NK-92 treated with Interleukin-12 subunit alpha and Interleukin-12 subunit beta, amount 100 ng/mL, for 24 hours (cell line): ENCODE data around the gene ODAD3.
"Not testable (repeated sequence)": the region's sequence is repeated elsewhere in the genome, so short reads cannot be mapped to it uniquely, and the experiment has no call there.

ENCODE experiments used
- DNase-seq: peaks from one replicate; lab custom pipeline; 2025; lab: John Stamatoyannopoulos, UW

ODAD3 gene

DNA sequence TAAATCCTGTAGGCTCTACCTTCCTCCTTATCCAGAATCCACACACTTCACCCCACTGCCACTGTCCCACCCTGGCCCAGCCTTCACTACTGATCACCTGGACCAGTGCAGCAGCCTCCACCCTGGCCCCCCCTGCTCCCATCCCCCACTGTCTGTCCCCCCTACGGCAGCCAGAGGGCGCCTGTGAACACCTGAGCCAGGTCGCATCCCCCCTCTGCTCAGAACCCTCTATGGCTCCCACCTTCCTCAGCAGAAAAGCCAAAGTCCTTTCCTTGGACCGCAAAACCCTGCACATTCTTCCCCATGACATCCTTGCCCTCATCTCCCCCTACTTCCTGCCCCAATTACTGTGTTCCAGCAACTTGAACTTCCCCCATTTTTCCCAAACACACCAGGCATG is 25.3 kb upstream of the ODAD3 start:
- DNase-seq = no peak

DNA sequence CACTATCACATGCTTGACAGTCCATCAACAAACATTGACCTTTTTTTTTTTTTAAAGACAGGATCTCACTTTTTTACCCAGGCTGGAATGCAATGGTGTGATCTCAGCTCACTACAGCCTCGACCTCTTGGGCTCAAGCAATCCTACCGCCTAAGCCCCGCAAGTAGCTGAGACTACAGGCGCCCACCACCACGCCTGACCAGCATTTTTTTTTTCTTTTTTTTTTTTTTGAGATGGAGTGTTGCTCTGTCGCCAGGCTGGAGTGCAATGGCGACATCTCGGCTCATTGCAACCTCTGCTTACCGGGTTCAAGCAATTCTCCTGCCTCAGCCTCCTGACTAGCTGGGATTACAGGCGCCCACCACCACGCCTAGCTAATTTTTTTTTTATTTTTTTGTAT is 24.0 kb upstream of the ODAD3 start:
- DNase-seq = not testable (repeated sequence)

DNA sequence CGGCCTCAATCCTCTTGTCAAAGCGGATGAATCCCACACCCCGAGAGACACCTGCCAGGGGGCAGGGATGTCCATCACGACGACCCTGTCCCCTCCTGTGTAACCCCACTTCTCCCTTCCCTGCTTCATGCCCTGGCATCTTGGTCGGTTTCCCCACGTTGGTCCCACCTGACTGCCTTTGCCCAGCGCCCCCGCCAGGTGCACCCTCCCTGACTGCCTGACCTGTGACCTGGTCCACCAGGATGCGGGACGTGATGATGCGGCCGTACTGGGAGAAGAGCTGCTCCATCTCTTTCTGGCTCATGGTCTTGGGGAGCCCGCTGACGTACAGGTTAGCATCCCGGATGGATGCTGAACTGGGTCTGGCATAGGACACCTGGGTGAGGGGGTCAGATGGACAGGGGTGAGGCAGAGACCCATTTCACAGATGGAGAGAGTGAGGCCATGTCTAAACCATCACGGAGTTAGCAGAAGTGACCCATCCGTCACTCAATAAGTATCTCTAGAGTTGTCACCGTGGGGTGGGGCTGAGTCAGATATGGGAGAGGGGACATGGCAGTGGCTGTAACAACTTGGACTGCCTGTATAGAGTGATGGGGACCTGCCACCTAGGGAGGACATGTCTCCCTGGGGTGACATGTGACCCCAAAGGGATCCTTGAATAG is 23.4 kb upstream of the ODAD3 start:
- DNase-seq = no peak

- no peak for DNase-seq
These were observed 22.9 kb upstream of the ODAD3 start for GRCh38 chr19:11457831-11458230.

- no peak for DNase-seq
These were observed 22.2 kb upstream of the ODAD3 start for GRCh38 chr19:11457115-11457514.

DNA sequence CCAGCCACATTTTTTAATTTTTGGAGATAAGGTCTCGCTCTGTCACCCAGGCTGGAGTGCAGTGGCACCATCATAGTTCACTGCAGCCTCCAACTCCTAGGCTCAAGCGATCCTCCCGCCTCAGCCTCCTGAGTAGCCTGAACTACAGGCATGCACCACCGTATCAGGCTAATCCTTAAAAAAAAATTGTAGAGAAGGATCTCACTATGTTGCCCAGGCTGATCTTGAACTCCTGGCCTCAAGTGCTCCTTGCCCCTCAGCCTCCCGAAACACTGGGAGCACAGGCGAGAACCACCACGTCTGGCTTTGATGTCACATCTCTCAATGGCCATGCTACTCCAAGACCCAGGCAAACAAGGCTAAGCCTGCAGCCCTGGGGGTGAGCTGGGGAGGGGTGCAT is 21.7 kb upstream of the ODAD3 start:
- no peak for DNase-seq

DNA sequence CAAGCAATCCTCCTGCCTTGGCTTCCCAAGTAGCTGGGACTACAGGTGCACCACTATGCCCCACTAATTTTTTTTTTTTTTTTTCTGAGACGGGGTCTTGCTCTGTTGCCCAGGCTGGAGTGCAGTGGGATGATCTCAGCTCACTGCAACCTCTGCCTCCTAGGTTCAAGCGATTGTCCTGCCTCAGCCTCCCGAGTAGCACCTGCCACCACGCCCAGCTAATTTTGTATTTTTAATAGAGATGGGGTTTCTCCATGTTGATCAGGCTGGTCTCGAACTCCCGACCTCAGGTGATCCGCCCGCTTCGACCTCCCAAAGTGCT is 20.3 kb upstream of the ODAD3 start:
- not testable (repeated sequence) for DNase-seq

- no peak for DNase-seq
These were observed 18.8 kb upstream of the ODAD3 start for GRCh38 chr19:11453468-11454341.

- DNase-seq = no peak
These were observed 17.8 kb upstream of the ODAD3 start for GRCh38 chr19:11452620-11453310.

DNA sequence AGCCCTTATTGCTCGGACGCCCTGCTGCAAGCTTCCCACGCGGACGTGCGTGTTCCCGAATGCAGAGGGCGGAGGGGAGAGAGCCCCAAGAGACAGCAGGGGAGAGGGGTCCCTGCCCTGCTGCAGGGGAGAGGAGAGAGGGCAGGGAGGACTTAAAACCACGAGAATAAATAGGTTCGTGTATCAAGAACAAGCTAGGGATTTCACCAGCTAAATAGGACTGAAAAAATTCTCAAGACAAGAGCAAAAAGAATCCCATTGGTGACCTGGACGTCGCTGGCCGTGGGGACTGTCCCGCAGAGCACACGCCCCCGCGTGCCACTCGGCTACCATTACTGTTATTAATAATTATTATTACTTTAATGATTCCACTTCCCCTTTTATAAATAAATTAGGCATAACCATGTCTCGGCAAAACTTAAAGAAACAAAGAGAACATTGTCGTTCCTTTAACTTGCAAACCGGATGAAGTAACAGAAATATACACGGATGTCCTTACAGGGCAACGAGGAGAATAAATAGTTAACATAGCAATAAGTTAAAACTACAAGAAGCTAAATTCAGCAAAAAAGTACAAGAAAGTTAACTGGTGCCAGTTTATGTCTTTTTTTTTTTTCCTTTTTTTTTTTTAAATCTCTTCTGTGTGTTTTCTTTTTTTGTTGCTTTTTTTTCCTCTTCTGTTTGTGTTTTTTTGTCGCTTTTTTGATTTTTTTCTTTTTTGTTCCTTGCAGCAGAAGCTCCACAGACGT is 17.1 kb upstream of the ODAD3 start:
- DNase-seq = no peak

- no peak for DNase-seq
These were observed 16.5 kb upstream of the ODAD3 start for GRCh38 chr19:11451327-11451870.

GRCh38 chr19:11450570-11451326 is 15.8 kb upstream of the ODAD3 start:
- no peak for DNase-seq

DNA sequence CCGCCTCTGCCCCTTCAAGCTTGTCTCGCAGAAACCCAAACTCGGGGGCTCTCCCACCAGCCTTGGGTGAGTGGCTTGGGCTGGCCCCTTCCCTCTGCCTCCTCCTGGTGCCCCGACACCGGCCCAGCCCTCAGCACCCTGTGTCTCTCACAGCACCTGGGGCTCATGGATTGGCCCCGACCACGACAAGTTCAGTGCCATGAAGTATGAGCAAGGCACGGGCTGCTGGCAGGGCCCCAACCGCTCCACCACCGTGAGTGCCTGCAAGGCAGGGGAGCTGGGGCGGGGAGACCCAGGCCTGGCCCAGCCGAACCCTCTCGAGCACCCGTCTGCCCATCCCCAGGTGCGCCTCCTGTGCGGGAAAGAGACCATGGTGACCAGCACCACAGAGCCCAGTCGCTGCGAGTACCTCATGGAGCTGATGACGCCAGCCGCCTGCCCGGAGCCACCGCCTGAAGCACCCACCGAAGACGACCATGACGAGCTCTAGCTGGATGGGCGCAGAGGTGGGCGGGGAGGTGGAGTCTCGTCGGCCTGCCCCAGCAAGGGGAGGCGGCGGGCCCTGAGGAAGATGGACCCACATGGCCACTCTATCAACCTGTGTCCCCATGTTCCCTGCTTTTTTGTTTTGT is 14.1 kb upstream of the ODAD3 start:
- no peak for DNase-seq

DNA sequence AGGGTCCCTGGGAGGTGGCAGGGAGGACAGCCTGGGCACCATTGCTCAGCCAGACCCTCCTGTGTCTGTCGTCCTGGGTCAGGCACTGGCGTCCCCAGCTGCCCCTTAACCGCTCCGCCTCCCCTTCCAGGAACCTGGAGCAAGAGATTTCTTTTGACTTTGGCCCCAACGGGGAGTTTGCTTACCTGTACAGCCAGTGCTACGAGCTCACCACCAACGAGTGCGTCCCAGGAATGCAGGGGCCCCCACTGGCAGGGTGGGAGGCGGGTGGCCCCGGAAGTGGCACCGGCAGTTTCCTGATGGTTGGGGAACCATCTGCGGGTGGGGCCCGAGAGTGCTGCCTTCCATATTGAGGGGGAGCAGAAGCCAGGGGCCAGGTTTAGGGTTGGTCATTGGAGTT is 13.5 kb upstream of the ODAD3 start:
- DNase-seq = no peak

DNA sequence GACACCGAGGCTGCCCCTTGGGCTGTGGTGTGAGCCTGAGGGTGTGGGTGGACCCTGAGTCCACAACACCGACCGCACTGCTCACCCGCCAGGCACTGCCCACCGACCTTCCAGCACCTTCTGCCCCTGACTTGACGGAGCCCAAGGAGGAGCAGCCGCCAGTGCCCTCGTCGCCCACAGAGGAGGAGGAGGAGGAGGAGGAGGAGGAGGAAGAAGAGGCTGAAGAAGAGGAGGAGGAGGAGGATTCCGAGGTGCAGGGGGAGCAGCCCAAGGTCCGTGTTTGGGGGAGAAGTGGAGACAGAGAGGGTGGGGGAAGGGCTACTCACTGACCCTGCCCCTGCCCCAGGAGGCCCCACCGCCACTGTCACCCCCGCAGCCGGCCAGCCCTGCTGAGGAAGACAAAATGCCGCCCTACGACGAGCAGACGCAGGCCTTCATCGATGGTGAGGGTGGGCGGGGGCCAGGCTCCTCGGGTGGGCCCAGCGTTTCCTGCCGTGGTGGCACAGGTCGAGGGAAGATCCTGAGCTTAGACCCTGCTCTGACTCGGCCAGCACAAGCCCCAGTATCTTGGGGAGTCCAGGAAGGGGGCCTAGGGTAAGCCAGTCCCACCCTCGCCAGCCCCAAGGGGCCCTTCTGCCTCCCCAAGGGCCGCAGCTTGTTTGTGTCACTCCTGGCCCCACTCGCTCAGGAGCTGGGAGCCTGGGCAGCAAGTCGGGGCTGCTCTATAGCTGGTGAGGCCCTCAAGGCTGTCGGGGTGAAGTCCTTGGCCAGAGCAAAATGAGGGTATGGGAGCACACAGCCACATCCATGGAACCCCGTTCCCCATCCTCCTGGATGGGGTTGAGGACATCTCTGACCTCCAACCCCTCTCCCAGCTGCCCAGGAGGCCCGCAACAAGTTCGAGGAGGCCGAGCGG is 12.7 kb upstream of the ODAD3 start:
- DNase-seq = no peak

- peak; percentile 11 for DNase-seq
These were observed 11.9 kb upstream of the ODAD3 start for GRCh38 chr19:11446652-11447301.

GRCh38 chr19:11446271-11446651 is 11.3 kb upstream of the ODAD3 start:
- no peak for DNase-seq

DNA sequence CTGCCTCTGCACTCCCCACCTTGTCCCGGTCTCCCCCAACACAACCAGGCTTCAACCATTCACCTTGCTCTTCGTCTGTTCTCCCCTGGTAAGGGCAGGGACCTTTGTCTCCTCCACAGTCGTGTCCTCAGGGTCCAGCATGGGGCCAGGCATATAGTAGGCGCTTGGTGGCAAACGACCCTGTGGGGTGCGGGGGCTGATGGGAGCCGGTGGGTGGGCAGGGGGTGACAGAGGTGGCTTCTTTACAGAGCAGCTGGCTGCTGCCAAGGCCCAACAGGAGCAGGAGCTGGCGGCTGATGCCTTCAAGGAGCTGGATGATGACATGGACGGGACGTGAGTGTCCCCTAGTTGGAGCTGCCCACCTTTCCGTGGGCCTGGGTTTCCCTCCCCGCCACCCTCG is 10.2 kb upstream of the ODAD3 start:
- DNase-seq = no peak

DNA sequence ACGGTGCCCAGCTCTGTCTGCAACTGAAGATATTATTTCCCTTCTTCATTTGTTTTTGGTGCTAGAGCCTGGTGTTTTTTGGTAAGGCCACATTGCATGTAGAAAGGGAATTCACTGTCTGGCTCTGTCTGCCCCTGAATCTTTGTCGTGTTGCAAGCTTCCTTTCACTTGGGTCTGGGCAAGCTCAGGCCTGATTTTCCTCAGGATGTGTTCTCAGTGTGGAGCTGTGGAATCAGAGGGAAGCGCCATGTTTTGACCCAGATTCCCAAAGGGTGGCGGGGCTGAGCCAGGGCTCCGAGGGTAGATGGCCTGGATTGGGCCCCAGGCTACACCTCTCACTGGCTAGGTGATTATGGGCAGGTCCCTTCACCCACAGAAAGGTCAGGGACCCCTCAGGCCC is 9.1 kb upstream of the ODAD3 start:
- DNase-seq = no peak
